CD4-positive, alpha-beta T cell treated with Interleukin-15 for 4 hours (primary cell): ENCODE measurements around the gene CS.
A peak's percentile ranks its signal among the peaks of the same experiment; 100 is the strongest.
"Not testable (repeated sequence)": the region's sequence is repeated elsewhere in the genome, so short reads cannot be mapped to it uniquely, and the experiment has no call there.

ENCODE experiments used
- DNase-seq: peaks from one replicate; pipeline ENCODE4 v3.0.0-alpha.2; 2020; ENCODE audit warnings: low spot score

CS gene

DNA sequence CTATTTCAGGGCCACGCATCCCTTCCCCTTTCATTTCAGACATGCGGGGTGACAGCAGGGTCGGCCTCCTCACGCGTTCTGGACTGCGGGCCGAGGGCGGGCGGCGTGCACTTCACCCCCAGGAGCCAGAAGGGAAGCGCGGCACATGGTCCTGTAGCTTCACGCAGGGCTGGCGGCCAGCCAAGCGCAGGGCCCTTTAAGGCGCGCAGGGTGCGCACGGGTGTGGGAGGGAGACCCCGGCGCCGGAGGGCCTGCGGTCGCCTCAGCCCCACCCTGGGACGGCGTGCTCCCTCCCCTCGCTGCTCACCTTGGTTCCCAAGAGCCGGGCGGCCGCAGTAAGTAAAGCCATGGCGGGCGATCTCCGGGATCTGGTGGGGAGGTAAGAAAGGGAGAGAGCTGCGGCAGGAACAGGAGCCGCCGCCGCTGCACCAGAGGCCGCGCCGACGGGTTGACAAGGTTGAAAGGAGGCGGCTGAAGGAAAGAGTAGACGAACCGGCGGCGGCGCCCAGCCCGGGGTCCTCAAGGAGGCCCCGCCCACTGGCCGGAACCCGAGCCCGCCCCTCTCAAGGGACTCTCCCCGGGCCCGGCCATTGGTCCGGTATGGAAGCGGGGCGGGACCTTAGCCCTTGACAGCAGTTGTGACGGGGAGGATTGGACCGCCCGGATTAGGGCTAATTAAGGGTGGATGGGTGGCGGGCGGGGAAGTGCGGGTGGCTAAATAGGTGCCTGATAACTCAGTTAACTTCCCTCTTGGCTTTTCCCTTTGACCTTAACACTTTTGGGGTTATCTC is at the start of gene CS:
TSS of gene CS (minus strand) at position 478 of the 791 bp plus-strand sequence. CDS start at position 349, 129 bp downstream.
- peak; percentile 99 for DNase-seq

DNA sequence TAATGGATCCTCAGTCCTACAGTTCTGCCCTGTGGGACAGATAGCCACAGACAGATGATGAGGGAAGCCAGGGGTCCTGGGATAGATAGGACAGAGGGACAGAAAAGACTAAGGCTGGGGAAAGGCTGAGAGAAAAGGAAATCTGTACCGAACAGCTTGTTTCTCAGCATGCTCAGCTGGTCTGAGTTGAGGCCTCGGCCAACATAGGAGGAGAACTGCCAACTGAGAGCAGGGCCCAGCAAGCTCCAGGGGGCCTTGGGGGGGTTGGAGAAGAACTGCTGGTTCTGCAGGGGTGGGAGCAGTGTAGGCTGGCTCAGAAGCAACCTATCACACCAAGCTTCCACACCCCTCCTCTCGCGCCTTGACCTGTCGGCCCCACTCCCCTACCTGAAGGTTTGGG is 48.6 kb upstream of the CS start:
- no peak for DNase-seq

DNA sequence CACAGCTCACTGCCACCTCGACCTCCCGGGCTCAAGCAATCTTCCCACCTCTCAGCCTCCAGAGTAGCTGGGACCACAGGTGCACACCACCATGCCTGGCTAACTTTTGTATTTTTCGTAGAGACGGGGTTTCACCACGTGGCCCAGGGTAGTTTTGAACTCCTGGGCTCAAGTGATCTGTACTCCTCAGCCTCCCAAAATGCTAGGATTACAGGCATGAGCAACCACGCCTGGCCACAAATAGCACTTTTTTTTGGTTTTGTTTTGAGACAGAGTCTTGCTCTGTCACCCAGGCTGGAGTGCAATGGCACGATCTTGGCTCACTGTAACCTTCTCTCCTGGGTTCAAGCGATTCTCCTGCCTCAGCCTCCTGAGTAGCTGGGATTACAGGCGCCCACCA is 47.1 kb upstream of the CS start:
- DNase-seq = not testable (repeated sequence)

DNA sequence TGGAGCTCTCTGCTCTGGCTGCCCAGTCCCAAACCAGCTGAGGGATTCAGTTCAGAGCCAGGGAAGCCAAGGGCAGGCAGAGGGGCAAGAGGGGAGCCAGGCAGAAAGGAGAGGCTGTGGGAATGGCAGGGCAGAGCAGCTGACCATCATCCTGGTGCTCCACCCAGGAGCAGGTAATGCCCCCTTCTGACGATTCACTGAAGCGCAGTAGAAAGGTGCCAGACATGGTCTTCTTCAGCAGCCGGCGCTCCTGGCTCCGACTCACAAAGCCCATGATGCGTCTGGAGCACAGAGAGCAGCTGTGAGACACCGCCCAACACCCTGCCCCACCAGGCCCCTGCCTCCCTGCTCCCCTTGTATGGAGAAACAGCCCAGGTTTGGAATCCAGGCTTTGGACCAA is 46.5 kb upstream of the CS start:
- DNase-seq = peak; percentile 20

GRCh38 chr12:56342290-56342689 is 42.2 kb upstream of the CS start:
- not testable (repeated sequence) for DNase-seq

- no peak for DNase-seq
These were observed 41.5 kb upstream of the CS start for GRCh38 chr12:56341616-56342015.

DNA sequence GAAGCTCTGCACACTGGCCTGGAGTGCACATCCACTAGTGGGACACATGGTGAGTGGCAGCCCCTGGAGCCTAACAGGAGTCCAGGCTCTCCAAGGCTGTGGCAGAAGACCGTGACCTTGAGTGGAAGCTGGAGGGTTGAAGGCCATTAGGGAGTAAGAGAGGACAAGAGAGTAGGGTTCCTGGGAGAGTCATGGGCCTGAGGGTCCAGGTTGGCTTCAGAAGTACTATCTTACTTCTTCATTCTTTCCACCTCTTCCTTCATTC is 39.0 kb upstream of the CS start:
- DNase-seq = peak; percentile 2

DNA sequence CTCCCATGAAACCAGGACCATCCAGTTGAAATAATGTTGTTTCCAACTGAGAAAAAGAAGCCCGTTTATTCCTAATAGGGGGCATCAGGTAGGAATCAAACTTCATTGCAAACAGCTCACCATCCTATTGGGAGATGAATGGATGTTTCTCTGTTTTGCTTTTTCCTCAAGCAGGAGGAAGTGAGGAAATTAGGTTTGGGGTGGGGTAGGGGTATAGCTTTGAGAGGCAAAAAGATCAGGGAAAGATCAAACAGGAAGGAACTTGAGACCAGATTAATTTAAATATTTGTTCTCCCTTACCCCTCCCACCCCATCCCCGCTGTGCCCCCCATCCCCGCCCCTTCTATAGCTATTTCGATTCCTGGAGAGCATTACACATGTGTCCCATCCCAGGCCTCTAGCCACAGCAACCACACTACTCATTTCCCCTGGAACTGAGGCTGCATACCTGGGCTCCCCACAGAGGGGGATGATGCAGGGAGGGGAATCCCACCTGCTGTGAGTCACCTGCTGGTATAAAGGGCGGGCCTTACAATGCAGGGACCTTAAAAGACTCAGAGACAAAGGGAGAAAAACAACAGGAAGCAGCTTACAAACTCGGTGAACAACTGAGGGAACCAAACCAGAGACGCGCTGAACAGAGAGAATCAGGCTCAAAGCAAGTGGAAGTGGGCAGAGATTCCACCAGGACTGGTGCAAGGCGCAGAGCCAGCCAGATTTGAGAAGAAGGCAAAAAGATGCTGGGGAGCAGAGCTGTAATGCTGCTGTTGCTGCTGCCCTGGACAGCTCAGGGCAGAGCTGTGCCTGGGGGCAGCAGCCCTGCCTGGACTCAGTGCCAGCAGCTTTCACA is 38.4 kb upstream of the CS start, which contains the start of gene IL23A:
TSS of gene IL23A (plus strand) at position 577 of the 850 bp plus-strand sequence. CDS start at position 738, 161 bp downstream.
- DNase-seq = peak; percentile 93

- DNase-seq = peak; percentile 1
These were observed 37.7 kb upstream of the CS start for GRCh38 chr12:56337753-56338251.

- DNase-seq = no peak
These were observed 36.4 kb upstream of the CS start for GRCh38 chr12:56336361-56337167.

DNA sequence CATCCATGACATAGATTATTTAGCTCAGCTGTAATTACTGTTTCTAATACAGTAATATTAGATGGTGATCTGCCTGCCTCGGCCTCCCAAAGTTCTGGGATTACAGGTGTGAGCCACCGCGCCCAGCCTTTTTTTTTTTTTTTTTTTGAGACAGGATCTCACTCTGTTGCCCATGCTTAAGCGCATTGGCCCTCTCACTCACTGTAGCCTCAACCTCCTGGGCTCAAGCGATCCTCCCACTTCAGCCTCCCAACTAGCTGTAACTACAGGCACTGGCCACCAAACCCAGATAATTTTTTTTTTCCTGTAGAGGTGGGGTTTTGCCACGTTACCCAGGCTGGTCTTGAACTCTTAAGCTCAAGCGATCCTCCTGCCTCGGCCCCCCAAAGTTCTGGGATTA is 35.4 kb upstream of the CS start:
- not testable (repeated sequence) for DNase-seq

DNA sequence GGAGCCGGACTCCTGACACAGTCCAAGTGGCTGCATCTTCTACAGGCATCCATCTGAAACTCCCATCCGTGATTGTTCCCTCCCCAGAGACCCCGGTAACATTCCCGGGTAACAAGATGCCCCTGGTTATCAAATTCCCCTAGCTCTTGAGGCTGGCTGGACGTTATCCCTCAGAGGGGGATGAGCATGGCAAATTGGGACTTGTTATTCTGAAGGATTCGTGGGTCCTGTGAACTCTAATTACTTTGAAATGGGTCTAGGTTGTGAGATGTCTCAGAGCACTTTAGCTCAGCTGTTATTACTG is 34.3 kb upstream of the CS start:
- no peak for DNase-seq

- DNase-seq = peak; percentile 96
These were observed 33.8 kb upstream of the CS start, which contains the start of gene PAN2 for GRCh38 chr12:56333679-56334489. Gene PAN2 (minus strand): TSS chr12:56334000. CDS start chr12:56333094, 906 bp downstream.

DNA sequence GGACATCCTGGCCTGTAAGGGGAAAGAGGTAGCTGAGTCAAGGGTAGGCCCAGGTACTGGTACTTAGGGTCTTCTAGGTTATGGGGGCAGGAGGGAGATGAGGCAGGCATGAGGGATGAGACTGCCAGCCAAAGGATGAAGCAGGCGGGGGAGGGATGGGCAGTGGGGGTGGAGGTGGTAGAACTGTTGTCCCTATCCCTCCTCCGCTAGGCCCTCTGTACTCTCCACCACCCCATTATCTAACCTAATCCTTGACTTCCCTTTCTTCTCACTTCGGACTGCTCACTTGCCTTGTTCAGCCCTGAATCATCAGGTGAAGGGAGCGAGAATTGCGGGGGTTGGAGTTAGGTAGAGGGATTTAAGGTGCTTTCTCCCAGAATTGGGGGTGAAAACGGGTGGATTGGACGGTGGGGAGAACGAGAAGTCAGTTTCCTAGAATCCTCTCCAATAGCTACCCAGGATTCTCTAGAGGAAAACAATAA is 33.1 kb upstream of the CS start:
- no peak for DNase-seq

- DNase-seq = no peak
These were observed 32.5 kb upstream of the CS start for GRCh38 chr12:56332512-56333196.

DNA sequence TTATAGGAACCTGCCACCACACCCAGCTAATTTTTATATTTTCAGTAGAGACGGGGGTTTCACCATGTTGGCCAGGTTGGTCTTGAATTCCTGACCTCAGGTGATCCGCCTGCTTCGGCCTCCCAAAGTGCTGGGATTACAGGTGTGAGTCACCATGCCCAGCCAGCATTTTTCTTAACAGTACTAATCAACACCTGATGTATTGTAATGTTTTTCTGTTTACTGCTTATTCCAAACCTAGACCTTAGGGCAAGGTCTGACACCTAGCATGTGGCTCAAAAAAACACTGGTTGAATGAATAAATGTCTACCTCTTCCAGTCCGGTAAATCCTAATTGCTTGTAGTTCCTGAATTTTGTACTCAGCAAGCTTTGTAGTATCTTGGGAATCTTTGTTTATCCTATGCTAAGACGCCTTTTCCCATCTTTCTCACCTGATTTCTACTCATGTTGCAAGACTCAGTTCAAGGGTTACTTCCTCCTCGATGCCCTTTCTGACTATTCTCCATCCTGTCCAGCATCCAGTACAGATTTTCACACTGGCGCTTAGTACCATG is 30.9 kb upstream of the CS start:
- no peak for DNase-seq

GRCh38 chr12:56326533-56326932 is 26.4 kb upstream of the CS start:
- DNase-seq = no peak

DNA sequence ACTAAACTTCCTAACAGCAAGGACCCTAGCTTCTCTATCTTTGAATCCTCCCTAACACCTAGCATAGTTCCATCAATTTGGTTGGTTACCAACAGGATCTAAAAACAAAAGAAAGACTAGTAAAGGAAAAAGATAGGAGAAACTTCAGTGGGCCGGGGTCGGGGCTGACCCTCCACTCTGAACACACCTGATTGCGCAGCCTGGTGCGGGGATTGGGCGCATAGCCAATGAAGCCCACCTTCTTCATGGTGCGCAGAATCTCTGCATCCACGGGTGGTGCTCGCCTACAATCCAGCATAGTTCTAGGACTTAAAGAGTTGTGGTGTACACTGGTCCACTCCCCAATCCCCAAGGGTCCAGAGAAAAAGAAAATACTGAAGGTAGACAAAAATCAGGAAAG is 26.0 kb upstream of the CS start:
- no peak for DNase-seq

- no peak for DNase-seq
These were observed 24.1 kb upstream of the CS start for GRCh38 chr12:56324206-56324605.

GRCh38 chr12:56321610-56322009 is 21.5 kb upstream of the CS start:
- DNase-seq = not testable (repeated sequence)
